ENCODE results near the gene MNS1.
"Not testable (repeated sequence)": the region's sequence is repeated elsewhere in the genome, so short reads cannot be mapped to it uniquely, and the experiment has no call there.

Gene MNS1

GRCh38 chr15:56456229-56456628, 8.7 kb downstream of the MNS1 start:
- DNase-seq (ENCODE audit: extremely low spot score, insufficient read length, low read depth) (no peak), FAIRE-seq (no peak)

- no peak for FAIRE-seq
- DNase-seq (ENCODE audit: extremely low spot score, insufficient read length, low read depth), result no peak
Measured at GRCh38 chr15:56454836-56455235, 10.1 kb downstream of the MNS1 start.

GRCh38 chr15:56445746-56446145, 19.2 kb downstream of the MNS1 start:
- DNase-seq (ENCODE audit: extremely low spot score, insufficient read length, low read depth) (no peak), FAIRE-seq (no peak)

GRCh38 chr15:56442354-56442753, 22.6 kb downstream of the MNS1 start:
- FAIRE-seq (no peak), DNase-seq (ENCODE audit: extremely low spot score, insufficient read length, low read depth) (no peak)

GRCh38 chr15:56440214-56440770, 24.6 kb downstream of the MNS1 start:
- DNase-seq (ENCODE audit: extremely low spot score, insufficient read length, low read depth) (no peak), FAIRE-seq (no peak)

GRCh38 chr15:56432304-56432703, 32.6 kb downstream of the MNS1 start:
- FAIRE-seq (no peak), DNase-seq (ENCODE audit: extremely low spot score, insufficient read length, low read depth) (no peak)

- DNase-seq (ENCODE audit: extremely low spot score, insufficient read length, low read depth) (peak; percentile 0), FAIRE-seq (no peak)
Measured at GRCh38 chr15:56428821-56429458, 36.0 kb downstream of the MNS1 start.

- FAIRE-seq (no peak), DNase-seq (ENCODE audit: extremely low spot score, insufficient read length, low read depth) (no peak)
Measured at GRCh38 chr15:56425976-56426375, 39.0 kb downstream of the MNS1 start.

- no peak for DNase-seq (ENCODE audit: extremely low spot score, insufficient read length, low read depth)
- FAIRE-seq, result no peak
Measured at GRCh38 chr15:56425276-56425675, 39.7 kb downstream of the MNS1 start.

- FAIRE-seq; DNase-seq (ENCODE audit: extremely low spot score, insufficient read length, low read depth): not testable (repeated sequence)
Measured at GRCh38 chr15:56413114-56413733, 51.7 kb downstream of the MNS1 start.

GRCh38 chr15:56411122-56411749, 53.7 kb downstream of the MNS1 start:
- DNase-seq (ENCODE audit: extremely low spot score, insufficient read length, low read depth) (no peak), FAIRE-seq (no peak)

GRCh38 chr15:56410721-56411120, 54.2 kb downstream of the MNS1 start:
- FAIRE-seq (no peak), DNase-seq (ENCODE audit: extremely low spot score, insufficient read length, low read depth) (no peak)

- FAIRE-seq; DNase-seq (ENCODE audit: extremely low spot score, insufficient read length, low read depth): not testable (repeated sequence)
Measured at GRCh38 chr15:56399209-56399608, 65.7 kb downstream of the MNS1 start.

GRCh38 chr15:56397325-56397724, 67.6 kb downstream of the MNS1 start:
- FAIRE-seq; DNase-seq (ENCODE audit: extremely low spot score, insufficient read length, low read depth): not testable (repeated sequence)

- DNase-seq (ENCODE audit: extremely low spot score, insufficient read length, low read depth) (no peak), FAIRE-seq (no peak)
Measured at GRCh38 chr15:56394909-56395308, 70.0 kb downstream of the MNS1 start.

- FAIRE-seq, result no peak
Measured at GRCh38 chr15:56393277-56393676, 71.7 kb downstream of the MNS1 start.

GRCh38 chr15:56390739-56391267, 74.1 kb downstream of the MNS1 start:
- DNase-seq (ENCODE audit: extremely low spot score, insufficient read length, low read depth) (no peak), FAIRE-seq (no peak)

More at GRCh38 chr15:56393277-56393676, 71.7 kb downstream of the MNS1 start:
- DNase-seq (ENCODE audit: extremely low spot score, insufficient read length, low read depth), result no peak

GRCh38 chr15:56385908-56386307, 79.0 kb downstream of the MNS1 start:
- DNase-seq (ENCODE audit: extremely low spot score, insufficient read length, low read depth) (no peak), FAIRE-seq (no peak)

GRCh38 chr15:56383010-56383409, 81.9 kb downstream of the MNS1 start:
- FAIRE-seq (no peak), DNase-seq (ENCODE audit: extremely low spot score, insufficient read length, low read depth) (no peak)
